Calu3 (cell line): ENCODE data around the gene CDK1. TPM values are rescaled to one million over a fixed set of nuclear protein-coding genes. Genes with fewer than 3 reads are reported as not detected.

Experiments
- BruUV-seq: library from RNA; stranded (reverse); fragments of 400-500 nt; replicated peaks from 2 replicates; lab custom pipeline; 2021; lab: Mats Ljungman, UMichigan
- CTCF ChIA-PET: fragments of 300-600 bp; sonication (Branson Sonifier 250); formaldehyde crosslinking; loops from one replicate; lab custom pipeline; 2022; ENCODE audit warnings: antibody characterized with exemption; lab: Charles Lee
- DNase-seq: peaks from one replicate; pipeline ENCODE4 v3.0.0; 2022
- H3K27ac Mint-ChIP-seq: one replicate; pipeline ENCODE4 v1.8.0; 2022; ENCODE audit warnings: mixed read lengths; ENCODE audit not compliant: unreplicated experiment
- H3K27me3 Mint-ChIP-seq: one replicate; pipeline ENCODE4 v1.8.0; 2022; ENCODE audit warnings: mixed read lengths; ENCODE audit not compliant: unreplicated experiment
- H3K36me3 Mint-ChIP-seq: one replicate; pipeline ENCODE4 v1.8.0; 2022; ENCODE audit warnings: mild to moderate bottlenecking, moderate library complexity, mixed read lengths; ENCODE audit not compliant: insufficient read depth, unreplicated experiment
- H3K4me1 Mint-ChIP-seq: one replicate; pipeline ENCODE4 v1.8.0; 2022; ENCODE audit warnings: mild to moderate bottlenecking, low read depth, mixed read lengths; ENCODE audit not compliant: unreplicated experiment
- H3K4me3 Mint-ChIP-seq: one replicate; pipeline ENCODE4 v1.8.0; 2022; ENCODE audit warnings: mild to moderate bottlenecking, low read depth, moderate library complexity, mixed read lengths; ENCODE audit not compliant: unreplicated experiment
- H3K9me3 Mint-ChIP-seq: one replicate; pipeline ENCODE4 v1.8.0; 2022; ENCODE audit warnings: low read depth, mixed read lengths; ENCODE audit not compliant: unreplicated experiment
- intact Hi-C: fragments of 100-400 bp; cut with micrococcal nuclease; formaldehyde crosslinking; loops from one replicate; pipeline ENCODE4 v1.10.0; 2022; ENCODE audit not compliant: unreplicated experiment
- total RNA-seq: library from RNA; stranded (reverse); gene quantifications from 2 replicates; pipeline ENCODE4 v1.2.3, GENCODE V29; 2022
- TF ChIP-seq, protein P1 (sequence below): fragments of 200-600 bp; IDR thresholded peaks from one replicate; pipeline ENCODE4 v1.8.0; 2022; ENCODE audit warnings: antibody characterized with exemption; ENCODE audit not compliant: unreplicated experiment

Gene CDK1
- total RNA-seq, 1 experiment from 2014 or later = 140 TPM

DNA sequence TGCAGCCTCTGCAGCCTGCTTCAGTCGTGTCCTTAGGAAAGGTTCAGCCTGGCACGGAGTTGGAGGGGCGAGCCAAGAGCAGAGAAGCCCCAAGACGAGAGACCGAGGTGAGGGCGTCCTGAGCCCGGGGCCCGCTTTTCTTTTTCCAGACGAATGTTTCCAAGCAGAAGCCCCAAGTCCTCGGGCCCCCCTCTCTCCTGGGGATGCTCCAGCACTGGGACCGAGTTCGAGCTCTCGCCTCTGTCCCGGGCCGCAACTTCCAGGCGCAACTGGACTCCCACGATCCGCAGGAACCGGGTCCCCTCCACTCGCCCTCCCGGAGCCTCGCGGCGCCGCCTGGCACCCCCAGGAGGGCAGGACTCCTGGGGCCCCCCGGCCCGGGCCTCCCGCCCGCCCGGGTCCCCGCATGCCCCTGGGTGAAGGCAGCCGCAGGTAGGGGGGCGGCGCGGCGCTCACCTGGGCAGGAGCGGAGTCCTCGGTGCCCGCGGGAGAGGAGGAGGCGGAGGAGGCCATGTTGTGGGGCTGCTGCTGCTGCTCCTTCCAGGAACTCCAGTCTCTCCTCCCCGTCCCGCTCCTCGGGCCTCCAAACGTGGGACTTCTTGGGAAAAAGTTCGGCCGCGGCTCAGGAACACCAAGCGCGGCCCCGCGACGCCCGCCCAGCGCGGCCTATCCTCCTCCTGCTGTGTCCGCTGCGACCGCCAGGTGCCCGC is 45.3 kb upstream of the CDK1 start:
- no peaks in the 10 kb centered on the region for H3K9me3 Mint-ChIP-seq
- peak overlapping the region; percentile 4 for H3K27ac Mint-ChIP-seq

GRCh38 chr10:60733517-60733822 is 44.8 kb upstream of the CDK1 start:
- Mint-ChIP-seq H3K27ac (no peak overlapping the region), H3K4me3 (peak overlapping the region; percentile 80), H3K9me3 (no peaks in the 10 kb centered on the region), H3K4me1 (peaks cover 19% of the 10 kb centered on the region), H3K36me3 (peaks cover 23% of the 10 kb centered on the region), H3K27me3 (no peaks in the 10 kb centered on the region)
- intact Hi-C loops = loop anchor here (2.0 kb wide), 2 partner anchors 35 to 79 kb away; no protein-coding TSS in a partner anchor
- CTCF ChIA-PET = interaction anchor here (0.6 to 1.8 kb wide), 4 partner anchors 34 to 1133 kb away, joined by 4 to 6 read pairs (median 5); partner anchors contain the start of gene CDK1
- DNase-seq = no peak
- BruUV-seq = no TSS peak
- TF ChIP-seq, protein P1, sequence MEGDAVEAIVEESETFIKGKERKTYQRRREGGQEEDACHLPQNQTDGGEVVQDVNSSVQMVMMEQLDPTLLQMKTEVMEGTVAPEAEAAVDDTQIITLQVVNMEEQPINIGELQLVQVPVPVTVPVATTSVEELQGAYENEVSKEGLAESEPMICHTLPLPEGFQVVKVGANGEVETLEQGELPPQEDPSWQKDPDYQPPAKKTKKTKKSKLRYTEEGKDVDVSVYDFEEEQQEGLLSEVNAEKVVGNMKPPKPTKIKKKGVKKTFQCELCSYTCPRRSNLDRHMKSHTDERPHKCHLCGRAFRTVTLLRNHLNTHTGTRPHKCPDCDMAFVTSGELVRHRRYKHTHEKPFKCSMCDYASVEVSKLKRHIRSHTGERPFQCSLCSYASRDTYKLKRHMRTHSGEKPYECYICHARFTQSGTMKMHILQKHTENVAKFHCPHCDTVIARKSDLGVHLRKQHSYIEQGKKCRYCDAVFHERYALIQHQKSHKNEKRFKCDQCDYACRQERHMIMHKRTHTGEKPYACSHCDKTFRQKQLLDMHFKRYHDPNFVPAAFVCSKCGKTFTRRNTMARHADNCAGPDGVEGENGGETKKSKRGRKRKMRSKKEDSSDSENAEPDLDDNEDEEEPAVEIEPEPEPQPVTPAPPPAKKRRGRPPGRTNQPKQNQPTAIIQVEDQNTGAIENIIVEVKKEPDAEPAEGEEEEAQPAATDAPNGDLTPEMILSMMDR = no peak

More for the DNA sequence above, 45.3 kb upstream of the CDK1 start:
- no TSS peak for BruUV-seq
- H3K4me3 Mint-ChIP-seq = peak overlapping the region; percentile 80
- CTCF ChIA-PET = interaction anchor here (0.6 to 1.8 kb wide), 4 partner anchors 34 to 1133 kb away, joined by 4 to 6 read pairs (median 5); partner anchors contain the start of gene CDK1
- TF ChIP-seq, protein P1 = peak; percentile 87
- intact Hi-C loops = loop anchor here (2.0 kb wide), 2 partner anchors 36 to 78 kb away; no protein-coding TSS in a partner anchor
- H3K27me3 Mint-ChIP-seq = no peaks in the 10 kb centered on the region
- DNase-seq = peak; percentile 89
- peaks cover 23% of the 10 kb centered on the region for H3K36me3 Mint-ChIP-seq
- peaks cover 19% of the 10 kb centered on the region for H3K4me1 Mint-ChIP-seq

- intact Hi-C loops = loop anchor here (2.0 kb wide), 2 partner anchors 35 to 79 kb away; no protein-coding TSS in a partner anchor
- Mint-ChIP-seq H3K4me1 (peaks cover 19% of the 10 kb centered on the region), H3K9me3 (no peaks in the 10 kb centered on the region), H3K27ac (no peak overlapping the region), H3K27me3 (no peaks in the 10 kb centered on the region), H3K4me3 (peak overlapping the region; percentile 80), H3K36me3 (peaks cover 23% of the 10 kb centered on the region)
- CTCF ChIA-PET = interaction anchor here (1.6 to 1.8 kb wide), 2 partner anchors 34 to 44 kb away, joined by 5 to 6 read pairs; partner anchors contain the start of gene CDK1
- TF ChIP-seq, protein P1 = no peak
- BruUV-seq = no TSS peak
- no peak for DNase-seq
Observed at GRCh38 chr10:60733826-60734225, 44.5 kb upstream of the CDK1 start.

DNA sequence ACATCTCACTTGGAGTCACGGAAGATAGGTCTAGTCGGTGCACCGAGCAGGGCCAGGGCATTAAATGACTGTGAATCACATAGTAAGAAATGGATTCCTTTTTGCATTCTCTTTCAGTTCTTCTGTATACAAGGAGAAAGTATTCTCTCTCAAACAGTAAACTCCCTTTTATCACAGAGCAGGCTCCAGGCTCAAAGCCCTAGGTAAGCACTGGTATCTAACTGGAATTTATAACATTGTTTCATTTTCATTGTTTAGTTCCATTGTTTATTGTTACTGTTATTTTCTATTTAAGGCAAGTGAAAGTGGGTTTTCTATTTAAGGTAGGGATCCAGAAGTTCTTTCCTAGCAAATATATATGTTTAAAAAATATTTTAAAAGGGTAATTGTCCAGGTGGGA is 44.1 kb upstream of the CDK1 start:
- CTCF ChIA-PET = interaction anchor here (1.8 kb wide), 1 partner anchor 44 kb away, joined by 6 read pairs; the partner anchor contains the start of gene CDK1
- no TSS peak for BruUV-seq
- H3K4me3 Mint-ChIP-seq = peak overlapping the region; percentile 80
- intact Hi-C loops = no loop called here
- H3K4me1 Mint-ChIP-seq = peaks cover 16% of the 10 kb centered on the region
- TF ChIP-seq, protein P1 = no peak
- no peak for DNase-seq
- H3K9me3 Mint-ChIP-seq = no peaks in the 10 kb centered on the region
- no peak overlapping the region for H3K27ac Mint-ChIP-seq
- H3K36me3 Mint-ChIP-seq = peaks cover 23% of the 10 kb centered on the region
- no peaks in the 10 kb centered on the region for H3K27me3 Mint-ChIP-seq
